Upper lobe of left lung (tissue), 6 donors: ENCODE data around the gene SLC28A1. TPM values are rescaled to one million over a fixed set of nuclear protein-coding genes. Genes with fewer than 3 reads are reported as not detected.

ENCODE experiments used
- ATAC-seq, 2 donors: fragments of 200-7000 bp; cut with Tn5 transposase; one replicate each; pipeline ENCODE4 v1.9.1; 2022; ENCODE audit warnings: mild to moderate bottlenecking in 2 of 2, moderate library complexity in 2 of 2; ENCODE audit not compliant: low FRiP score in 2 of 2
- DNase-seq, 2 donors: peaks; one replicate each; pipeline ENCODE4 v3.0.0-alpha.2; 2019 to 2020
- H3K27ac ChIP-seq, 4 donors: fragments of 200-600 bp; sonication (generic); one replicate each; pipeline ENCODE4 v1.5.1; 2016 to 2019
- H3K27me3 ChIP-seq, 4 donors: fragments of 200-600 bp; sonication (generic); one replicate each; pipeline ENCODE4 v1.5.1; 2017 to 2019
- H3K36me3 ChIP-seq, 4 donors: fragments of 200-600 bp; sonication (generic); one replicate each; pipeline ENCODE4 v1.5.1; 2016 to 2019
- H3K4me1 ChIP-seq, 4 donors: fragments of 200-600 bp; sonication (generic); one replicate each; pipeline ENCODE4 v1.5.1; 2018 to 2019
- H3K4me3 ChIP-seq, 4 donors: fragments of 200-600 bp; sonication (generic); one replicate each; pipeline ENCODE4 v1.5.1; 2017 to 2019; ENCODE audit warnings: mild to moderate bottlenecking in 2 of 4, moderate library complexity in 1 of 4
- H3K9me3 ChIP-seq, 4 donors: fragments of 200-600 bp; sonication (generic); one replicate each; pipeline ENCODE4 v1.5.1; 2018 to 2019
- EP300 ChIP-seq, 4 donors: sonication (generic); formaldehyde crosslinking; IDR thresholded peaks; one replicate each; pipeline ENCODE4 v1.5.1; 2017; ENCODE audit warnings: antibody characterized with exemption in 4 of 4, control low read depth in 2 of 4
- POLR2A ChIP-seq, 4 donors: fragments of 450-650 bp; IDR thresholded peaks; one replicate each; pipeline ENCODE4 v1.5.1; 2016 to 2017; ENCODE audit warnings: antibody characterized with exemption in 4 of 4, mild to moderate bottlenecking in 2 of 4
- POLR2AphosphoS5 ChIP-seq, 2 donors: sonication (generic); formaldehyde crosslinking; IDR thresholded peaks; one replicate each; pipeline ENCODE4 v1.5.1; 2017; ENCODE audit warnings: antibody characterized with exemption in 2 of 2
- WGBS, 2 donors: methylation state at CpG; one replicate each; pipeline ENCODE4 v1.1.5; 2017 to 2018; 5-methylcytosine and 5-hydroxymethylcytosine counted together
- total RNA-seq, 6 donors: library from RNA; depleted of rRNA in 4 of 6; stranded (reverse); fragments of >200 nt in 4 of 6; gene quantifications; one replicate each; pipeline versions ENCODE4 v1.1.0 to v1.2.1, GENCODE V29; 2016 to 2021
- TF ChIP-seq, protein P1 (sequence below), 6 experiments: fragments of 450-650 bp in 4 of 6; fragments of 200-600 bp in 2 of 6; sonication (generic) in 2 of 6; IDR thresholded peaks; one replicate each; pipeline ENCODE4 v1.5.1; 2016 to 2019; ENCODE audit warnings: antibody characterized with exemption in 6 of 6
- donor health status: DM: no; HTN: no; CAD: no; lungs with moderate emphysema.
- donor health status: DM: no; HTN: yes; CAD: no; lungs with severe emphysema.

The SLC28A1 gene
- total RNA-seq, 6 donors from 2014 or later, result not detected

DNA sequence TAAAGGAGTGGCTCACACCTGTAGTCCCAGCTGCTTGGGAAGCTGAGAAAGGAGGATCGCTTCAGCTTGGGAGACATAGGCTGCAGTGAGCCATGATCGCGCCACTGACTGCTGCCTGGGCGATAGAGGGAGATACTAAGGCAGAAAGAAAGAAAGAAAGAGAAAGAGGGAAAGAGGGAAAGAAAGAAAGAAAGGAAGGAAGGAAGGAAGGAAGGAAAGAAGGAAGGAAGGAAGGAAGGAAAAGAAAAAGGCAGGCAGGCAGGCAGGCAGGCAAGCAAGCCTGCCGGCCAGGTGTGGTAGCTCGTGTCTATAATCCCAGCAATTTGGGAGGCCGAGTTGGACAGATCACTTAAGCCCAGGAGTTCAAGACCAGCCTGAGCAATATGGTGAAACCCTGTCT lies 15.3 kb downstream of the SLC28A1 start:
- Histone ChIP-seq H3K4me3 (no peak overlapping the region), H3K27me3 (no peaks in the 10 kb centered on the region), H3K36me3 (no peaks in the 10 kb centered on the region), H3K27ac (no peak overlapping the region), H3K4me1 (no peaks in the 10 kb centered on the region), H3K9me3 (no peaks in the 10 kb centered on the region)
- DNase-seq (no peak), ATAC-seq (no peak)
- TF ChIP-seq POLR2AphosphoS5 (IDR thresholded peaks at IDR 0.05) (no peak), POLR2A (IDR thresholded peaks at IDR 0.05) (no peak), EP300 (IDR thresholded peaks at IDR 0.05) (no peak)
- TF ChIP-seq, protein P1, sequence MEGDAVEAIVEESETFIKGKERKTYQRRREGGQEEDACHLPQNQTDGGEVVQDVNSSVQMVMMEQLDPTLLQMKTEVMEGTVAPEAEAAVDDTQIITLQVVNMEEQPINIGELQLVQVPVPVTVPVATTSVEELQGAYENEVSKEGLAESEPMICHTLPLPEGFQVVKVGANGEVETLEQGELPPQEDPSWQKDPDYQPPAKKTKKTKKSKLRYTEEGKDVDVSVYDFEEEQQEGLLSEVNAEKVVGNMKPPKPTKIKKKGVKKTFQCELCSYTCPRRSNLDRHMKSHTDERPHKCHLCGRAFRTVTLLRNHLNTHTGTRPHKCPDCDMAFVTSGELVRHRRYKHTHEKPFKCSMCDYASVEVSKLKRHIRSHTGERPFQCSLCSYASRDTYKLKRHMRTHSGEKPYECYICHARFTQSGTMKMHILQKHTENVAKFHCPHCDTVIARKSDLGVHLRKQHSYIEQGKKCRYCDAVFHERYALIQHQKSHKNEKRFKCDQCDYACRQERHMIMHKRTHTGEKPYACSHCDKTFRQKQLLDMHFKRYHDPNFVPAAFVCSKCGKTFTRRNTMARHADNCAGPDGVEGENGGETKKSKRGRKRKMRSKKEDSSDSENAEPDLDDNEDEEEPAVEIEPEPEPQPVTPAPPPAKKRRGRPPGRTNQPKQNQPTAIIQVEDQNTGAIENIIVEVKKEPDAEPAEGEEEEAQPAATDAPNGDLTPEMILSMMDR (IDR thresholded peaks at IDR 0.05), result no peak
- WGBS, 2 donors, result 79 to 89% methylated on average over 7 of the region's 7 CpGs

DNA sequence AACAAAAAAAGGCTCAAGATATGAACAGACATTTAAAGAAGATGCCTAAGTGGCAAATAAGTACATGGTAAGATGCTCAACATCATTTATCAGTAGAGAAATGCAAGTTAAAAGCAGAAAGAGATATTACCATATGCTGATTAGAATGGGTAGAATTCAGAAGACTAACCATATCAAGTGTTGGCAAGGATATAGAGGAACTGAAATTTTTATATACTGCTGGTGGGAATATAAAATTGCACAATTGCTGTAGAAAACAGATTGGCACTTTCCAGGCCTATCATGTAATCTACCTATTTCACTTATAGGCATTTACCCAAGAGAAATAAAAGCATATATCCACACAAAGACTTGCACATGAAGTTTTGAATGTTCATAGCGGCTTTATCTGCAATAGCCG lies 17.1 kb downstream of the SLC28A1 start:
- H3K9me3 ChIP-seq, result no peaks in the 10 kb centered on the region
- no peaks in the 10 kb centered on the region for H3K27me3 ChIP-seq
- H3K36me3 ChIP-seq, result no peaks in the 10 kb centered on the region
- WGBS, 2 donors, result 95 to 100% methylated on average over 2 of the region's 2 CpGs
- H3K27ac ChIP-seq, result no peak overlapping the region
- ATAC-seq, result no peak
- no peak for TF ChIP-seq POLR2A (IDR thresholded peaks at IDR 0.05)
- no peak for TF ChIP-seq EP300 (IDR thresholded peaks at IDR 0.05)
- TF ChIP-seq, protein P1 (IDR thresholded peaks at IDR 0.05), result no peak
- TF ChIP-seq POLR2AphosphoS5 (IDR thresholded peaks at IDR 0.05), result no peak
- DNase-seq, result no peak
- no peaks in the 10 kb centered on the region for H3K4me1 ChIP-seq
- H3K4me3 ChIP-seq, result no peak overlapping the region

DNA sequence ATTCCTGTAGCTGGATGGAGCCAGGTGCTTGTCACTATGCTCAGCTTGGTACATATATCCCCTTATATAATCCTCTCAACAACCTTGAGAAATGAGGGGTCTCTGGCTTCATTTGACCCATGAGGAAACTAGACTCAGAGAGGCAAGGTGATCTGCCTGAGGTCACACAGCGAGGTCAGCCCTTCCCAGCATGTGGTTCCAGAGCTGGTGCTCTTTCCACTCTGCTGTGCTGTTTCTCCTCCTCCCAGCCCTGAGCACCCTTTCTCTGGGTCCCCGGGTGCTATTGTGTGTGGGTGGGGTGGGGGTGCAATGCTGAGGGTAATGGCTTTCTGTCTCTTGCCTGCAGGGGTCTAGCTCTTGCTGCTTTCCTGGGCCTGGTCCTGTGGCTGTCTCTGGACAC lies 19.3 kb downstream of the SLC28A1 start:
- no peak overlapping the region for H3K27ac ChIP-seq
- no peaks in the 10 kb centered on the region for H3K36me3 ChIP-seq
- no peaks in the 10 kb centered on the region for H3K27me3 ChIP-seq
- TF ChIP-seq POLR2A (IDR thresholded peaks at IDR 0.05) (no peak), EP300 (IDR thresholded peaks at IDR 0.05) (no peak), POLR2AphosphoS5 (IDR thresholded peaks at IDR 0.05) (no peak)
- TF ChIP-seq, protein P1 (IDR thresholded peaks at IDR 0.05), result no peak
- ATAC-seq (no peak), DNase-seq (no peak)
- WGBS, 2 donors, result 92 to 96% methylated on average over 2 of the region's 2 CpGs
- H3K4me1 ChIP-seq, result no peaks in the 10 kb centered on the region
- H3K9me3 ChIP-seq, result no peaks in the 10 kb centered on the region
- H3K4me3 ChIP-seq, result no peak overlapping the region

DNA sequence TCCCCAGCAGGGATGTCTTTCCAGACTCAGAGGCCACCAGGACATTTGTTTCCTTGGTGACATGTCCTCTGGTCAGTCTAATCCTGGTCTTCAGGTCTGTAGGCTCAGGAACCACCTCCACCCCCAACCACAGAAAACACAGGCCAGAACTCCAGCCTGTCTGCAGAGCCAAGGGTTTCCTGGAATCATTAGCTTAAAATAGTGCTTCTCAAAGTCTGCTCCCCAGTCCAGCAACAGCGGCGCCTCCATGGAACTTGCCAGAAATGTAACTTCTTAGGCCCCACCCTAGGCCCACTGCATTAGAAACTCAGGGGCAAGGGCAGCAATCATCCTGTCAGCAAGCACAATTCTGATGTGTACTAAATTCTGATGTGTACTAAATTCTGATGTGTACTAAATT lies 20.0 kb downstream of the SLC28A1 start:
- H3K27ac ChIP-seq, result no peak overlapping the region
- H3K4me1 ChIP-seq, result no peaks in the 10 kb centered on the region
- ATAC-seq (peak in 1 of 2 donors; percentile 66), DNase-seq (no peak)
- TF ChIP-seq, protein P1 (IDR thresholded peaks at IDR 0.05), result no peak
- TF ChIP-seq POLR2AphosphoS5 (IDR thresholded peaks at IDR 0.05) (no peak), EP300 (IDR thresholded peaks at IDR 0.05) (no peak), POLR2A (IDR thresholded peaks at IDR 0.05) (no peak)
- no peak overlapping the region for H3K4me3 ChIP-seq
- no peaks in the 10 kb centered on the region for H3K27me3 ChIP-seq
- H3K9me3 ChIP-seq, result no peaks in the 10 kb centered on the region
- WGBS, 2 donors, result 63 to 75% methylated on average over 2 of the region's 2 CpGs
- no peaks in the 10 kb centered on the region for H3K36me3 ChIP-seq
